ENCODE measurements around the gene FHIT.

FHIT gene

DNA sequence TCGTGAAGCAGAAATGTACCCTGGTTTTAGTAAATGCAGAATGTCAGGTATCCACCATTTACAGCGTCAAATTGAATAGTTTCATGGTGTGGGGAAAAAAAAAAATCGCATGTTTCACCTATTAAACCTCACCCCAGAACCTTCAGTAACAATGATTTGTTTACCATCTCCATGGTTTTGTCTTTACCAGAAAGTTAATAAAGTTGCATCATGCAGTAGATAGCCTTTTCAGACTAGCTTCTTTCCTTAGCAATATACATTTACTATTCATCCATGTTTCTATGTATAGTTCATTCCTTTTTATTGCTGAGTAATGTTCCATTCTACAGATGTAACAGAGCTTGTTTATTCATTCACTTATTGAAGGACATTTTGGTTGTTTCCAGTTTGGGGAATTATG lies 1066.1 kb downstream of the FHIT start:
- DNase-seq, result no peak

DNA sequence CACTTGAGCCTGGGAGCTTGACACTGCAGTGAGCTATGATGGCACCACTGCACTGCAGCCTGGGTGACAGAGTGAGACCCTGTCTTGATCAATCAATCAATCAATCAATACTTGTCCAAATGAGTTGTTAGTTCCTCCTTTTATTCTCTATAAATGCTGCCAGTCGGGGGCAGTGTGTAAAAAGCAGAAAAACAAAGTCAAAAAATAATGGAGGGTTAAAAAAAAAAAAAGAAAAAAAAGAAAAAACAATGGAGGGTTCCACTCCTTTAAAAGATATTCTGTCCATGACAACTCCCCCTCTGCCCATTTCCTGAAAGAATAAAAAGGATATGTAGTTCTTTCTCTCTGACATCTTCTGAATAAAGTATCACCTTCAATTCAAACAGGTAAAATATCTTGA lies 1068.6 kb downstream of the FHIT start:
- DNase-seq, result no peak

DNA sequence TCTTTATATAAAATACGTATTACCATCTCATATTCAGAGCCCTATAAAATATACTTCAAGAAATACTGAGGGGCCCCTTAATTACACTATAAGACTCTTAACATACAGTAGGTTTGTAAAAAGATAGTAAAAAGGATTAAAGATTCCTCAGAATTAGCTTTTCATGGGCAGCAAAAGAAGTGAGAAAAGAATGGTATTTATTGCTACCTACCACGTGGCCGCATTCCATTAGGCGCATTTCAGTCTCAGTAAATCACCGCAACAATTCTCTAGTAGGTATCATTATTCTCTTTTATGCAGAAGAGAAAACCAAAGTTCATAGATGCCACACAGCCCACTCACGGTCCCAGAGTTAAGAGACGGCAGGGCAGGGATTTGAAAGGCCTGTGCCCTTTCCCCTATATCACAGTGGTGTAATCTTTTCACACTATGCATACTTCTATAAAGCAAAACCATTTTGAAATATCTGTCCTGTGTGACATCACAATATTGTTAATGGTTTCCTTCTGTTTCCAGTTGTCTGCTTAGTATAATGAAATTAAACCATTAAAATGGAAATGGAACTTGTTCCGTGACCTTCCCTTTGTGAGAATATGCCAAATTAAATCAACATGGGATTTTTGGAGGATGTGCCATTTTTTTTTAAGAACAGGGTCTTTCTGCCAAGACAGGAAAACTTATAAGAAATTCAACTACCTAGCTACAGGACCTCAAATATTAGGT lies 1072.2 kb downstream of the FHIT start:
- DNase-seq, result no peak

DNA sequence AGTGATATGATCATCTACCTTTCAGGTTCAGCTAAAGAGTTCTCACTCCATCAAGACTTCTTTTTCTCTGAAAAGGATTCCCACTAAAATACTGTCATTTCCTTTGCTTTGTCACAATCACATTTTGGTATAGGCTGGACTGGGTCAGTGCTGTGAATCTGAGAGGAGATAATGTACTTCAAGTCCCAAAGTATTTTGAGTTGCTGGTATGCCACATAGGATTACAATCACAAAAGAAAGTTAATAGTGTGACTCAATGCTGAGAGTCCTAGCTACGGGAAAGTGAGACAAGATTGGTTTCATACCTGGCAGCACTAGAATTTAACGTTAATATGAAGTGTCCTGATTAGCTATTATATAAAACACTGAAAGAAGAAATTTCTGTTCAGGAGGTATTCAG lies 1073.5 kb downstream of the FHIT start:
- DNase-seq, result no peak

DNA sequence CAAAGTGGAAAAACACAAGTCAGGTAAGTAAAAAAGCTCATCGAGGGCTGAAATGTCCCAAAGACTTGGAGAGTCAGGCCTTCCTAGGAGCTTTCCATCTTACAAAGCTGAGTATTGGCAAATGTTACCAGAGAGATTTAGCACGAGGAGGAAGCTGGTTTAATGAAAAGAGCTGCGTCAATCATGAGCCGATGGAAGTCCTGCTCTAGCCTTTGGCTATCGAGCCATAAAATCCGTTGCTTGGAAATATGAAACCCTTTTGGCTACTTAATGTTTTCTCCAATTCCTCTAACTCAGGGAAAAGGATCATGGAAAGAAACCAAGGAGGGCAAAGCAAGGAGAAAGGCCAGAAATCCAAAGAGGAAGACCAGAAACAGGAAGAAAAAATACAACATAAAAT lies 1074.6 kb downstream of the FHIT start:
- DNase-seq, result no peak

DNA sequence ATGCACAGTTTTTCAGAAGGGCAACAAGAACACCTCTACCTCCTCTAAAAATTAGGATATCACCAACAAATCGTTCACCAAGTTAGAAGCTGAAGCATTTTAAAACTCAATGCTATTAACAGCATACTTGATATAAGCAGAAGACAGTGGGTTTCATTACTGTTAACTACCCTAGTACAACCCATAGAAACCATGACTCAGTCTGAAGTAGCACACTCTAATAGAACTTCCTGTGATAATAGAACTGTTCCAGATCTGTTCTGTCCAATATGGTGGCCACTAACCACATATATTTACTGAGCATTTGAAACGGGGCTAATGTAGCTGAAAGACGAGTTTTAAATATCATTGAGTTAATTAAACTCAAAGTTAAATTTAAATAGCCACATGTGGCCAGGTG lies 1075.6 kb downstream of the FHIT start:
- no peak for DNase-seq

DNA sequence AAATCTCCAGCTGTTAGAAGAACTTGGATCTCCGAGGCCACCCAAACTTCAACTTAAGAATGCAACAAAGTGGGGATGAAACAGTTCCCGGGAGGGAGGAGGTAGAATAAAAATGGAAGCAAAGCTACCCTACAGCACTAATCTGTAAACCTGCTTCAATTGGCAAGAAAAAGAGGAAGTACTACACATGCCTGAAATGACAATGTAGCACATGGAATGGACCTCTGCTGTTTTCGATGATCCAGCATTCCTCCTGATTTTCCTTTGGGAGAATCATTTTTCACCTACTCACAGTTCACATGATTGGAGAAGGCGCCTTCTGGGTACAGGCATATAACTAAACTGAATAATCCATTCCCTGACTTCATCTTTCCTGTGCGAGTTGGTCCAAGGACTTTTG lies 1081.5 kb downstream of the FHIT start:
- no peak for DNase-seq

DNA sequence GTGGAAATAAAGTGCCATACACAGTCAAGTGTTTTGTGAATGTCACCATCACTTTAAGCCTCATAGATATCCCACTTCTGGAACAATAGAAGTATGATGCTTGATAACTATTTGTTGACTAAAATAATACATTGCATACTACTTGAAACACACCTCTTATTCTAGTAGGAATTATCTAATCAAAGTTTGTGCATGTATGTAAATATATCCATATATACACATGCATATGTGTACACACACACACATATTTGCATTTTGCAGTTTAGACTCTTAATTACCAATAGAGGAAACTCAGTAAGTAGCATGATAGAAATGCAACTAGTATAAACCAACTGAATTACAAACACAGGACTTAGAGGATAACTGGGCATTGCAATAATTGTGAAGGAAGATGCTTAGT lies 1084.1 kb downstream of the FHIT start:
- DNase-seq, result no peak

DNA sequence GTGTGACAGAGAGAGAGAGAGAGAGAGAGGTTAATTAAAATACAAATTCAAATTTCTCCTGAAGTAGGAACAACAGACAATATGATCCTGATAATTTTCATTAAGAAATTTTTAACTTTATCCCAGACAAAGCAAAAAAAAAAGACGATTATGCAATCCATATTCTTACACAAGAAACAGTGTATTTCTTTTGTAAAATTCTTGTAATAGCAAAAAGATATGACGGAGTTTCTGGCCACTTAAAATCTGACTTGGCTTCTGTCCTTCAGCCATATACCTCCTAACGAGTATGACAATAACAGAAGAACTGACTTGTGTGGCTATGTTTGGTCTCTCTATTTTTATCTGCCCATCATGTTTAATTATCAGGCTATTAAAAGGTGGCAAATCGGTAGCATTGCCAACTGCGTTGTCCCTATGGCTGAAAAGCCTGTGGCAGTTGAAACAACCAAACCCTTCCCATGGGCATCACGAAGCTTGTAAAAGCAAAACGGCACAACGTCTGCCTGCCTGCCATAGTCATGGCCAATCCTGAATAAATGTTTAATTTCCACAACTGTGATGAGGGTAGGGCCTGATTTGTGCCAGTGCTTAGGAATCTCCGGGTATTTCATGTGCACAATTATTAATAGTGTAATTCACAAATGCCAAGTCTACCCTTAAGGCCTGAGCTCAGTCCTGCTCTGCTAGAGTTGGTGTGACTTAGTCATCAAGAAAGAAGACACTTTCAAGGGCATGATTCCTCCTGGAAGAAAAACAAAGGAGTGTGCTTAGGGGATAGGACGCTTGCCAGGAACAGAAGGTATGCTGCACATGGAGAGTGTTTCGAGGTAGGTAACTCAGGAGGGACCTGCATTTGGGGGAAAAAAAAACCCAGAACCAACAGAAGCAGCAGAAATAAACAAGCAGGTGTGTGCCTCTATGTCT lies 1090.2 kb downstream of the FHIT start:
- no peak for DNase-seq

DNA sequence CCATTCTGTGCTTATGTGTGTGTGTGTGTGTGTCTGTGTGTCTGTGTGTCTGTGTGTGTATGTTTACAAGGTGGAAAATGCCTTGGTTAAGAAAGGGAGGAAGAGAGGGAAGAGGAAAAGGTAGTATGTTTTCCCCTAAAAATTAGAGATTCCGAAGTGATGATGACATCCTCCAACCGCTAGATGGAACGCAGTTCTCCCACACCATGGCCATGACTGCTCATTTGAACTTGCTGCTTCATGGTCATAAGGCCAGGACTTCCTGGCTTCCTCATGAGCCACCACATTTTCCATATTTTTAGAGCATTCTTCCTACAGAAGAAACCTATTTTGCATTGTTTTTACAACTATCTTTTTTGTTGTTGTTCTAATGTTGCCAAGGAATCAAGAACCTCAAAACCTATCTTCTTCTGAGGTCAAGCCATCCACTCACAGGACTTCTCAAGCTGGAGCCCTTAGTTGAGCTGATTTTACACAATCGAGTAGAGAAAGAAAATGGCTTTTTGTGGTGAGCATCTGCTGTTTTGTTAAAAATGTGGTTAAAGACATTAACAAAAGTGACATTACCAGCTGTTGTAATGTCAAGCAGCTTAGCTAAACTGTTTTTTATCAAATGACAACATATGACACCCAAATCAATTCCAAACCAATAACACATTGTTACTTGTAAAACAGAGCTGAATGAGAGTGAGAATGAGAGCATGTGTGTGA lies 1091.0 kb downstream of the FHIT start:
- DNase-seq, result no peak

DNA sequence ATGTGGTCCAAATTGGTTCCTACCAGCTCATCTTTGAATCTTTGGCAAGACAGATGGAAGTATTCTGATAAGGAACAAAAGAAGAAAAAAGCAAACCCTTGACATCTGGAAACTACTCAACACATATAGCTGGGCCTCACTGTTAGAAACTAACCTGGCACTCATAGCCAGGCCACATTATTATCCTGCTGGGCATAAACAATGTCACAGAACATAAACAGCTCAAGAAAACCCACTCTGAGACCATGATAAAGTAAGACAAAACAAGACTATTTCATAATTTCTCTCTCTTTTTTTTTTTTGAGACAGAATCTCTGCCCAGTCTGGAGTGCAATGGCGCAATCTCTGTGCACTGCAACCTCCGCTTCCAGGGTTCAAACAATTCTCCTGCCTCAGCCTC lies 1093.2 kb downstream of the FHIT start:
- no peak for DNase-seq

DNA sequence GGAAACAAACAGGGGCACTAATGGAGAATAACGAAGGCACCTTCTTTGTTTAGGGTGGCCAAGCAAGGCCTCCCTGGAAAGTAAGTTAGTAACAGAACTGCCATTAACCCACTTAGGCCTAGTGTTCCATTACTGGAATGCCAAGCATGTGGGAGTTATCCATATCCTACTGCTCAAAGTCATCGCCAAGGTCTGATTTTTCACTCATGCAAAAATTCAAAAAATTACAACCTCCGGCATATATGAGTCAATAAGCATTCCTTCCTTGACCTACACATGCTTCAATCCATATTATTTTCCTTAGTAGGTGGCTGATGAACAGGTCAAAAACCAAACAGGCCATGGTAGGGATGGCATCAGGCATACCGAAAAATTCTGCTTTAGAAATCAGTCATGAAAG lies 1097.2 kb downstream of the FHIT start:
- no peak for DNase-seq

DNA sequence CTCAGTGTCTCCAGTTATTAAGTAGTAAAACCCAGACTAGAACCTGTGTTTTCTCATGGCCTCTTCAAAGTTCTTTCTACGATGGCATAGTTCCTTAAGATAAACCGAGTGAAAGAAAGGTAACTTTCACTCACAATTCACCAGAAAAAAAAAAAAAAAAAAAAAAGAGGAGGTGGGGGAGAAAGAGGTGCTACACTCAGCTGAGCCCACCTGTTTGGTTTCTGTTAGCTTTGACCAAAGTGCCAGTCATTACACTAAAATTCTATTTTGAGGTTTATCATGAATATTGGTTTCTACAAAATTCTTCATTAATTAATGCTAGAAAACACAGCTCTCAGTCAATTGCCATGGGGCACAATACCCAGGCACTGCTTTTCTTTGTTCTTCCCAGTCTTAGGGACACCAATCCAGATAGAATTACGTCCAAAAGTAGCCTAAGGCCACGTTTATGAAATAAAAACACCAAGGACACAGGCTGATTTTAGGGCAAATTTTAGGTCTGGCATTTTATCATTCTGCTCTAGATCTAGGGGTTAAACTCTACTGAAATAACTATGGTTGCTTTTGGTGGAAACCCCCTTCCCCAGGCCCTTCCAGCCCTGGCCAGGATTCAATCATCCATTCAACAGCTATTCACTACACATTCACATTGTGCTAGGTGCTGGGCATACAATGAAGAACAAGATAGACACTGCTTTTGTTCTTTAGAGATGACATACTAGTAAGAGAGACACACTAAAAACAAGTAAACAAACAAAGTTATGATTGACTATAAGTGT lies 1097.8 kb downstream of the FHIT start:
- no peak for DNase-seq

DNA sequence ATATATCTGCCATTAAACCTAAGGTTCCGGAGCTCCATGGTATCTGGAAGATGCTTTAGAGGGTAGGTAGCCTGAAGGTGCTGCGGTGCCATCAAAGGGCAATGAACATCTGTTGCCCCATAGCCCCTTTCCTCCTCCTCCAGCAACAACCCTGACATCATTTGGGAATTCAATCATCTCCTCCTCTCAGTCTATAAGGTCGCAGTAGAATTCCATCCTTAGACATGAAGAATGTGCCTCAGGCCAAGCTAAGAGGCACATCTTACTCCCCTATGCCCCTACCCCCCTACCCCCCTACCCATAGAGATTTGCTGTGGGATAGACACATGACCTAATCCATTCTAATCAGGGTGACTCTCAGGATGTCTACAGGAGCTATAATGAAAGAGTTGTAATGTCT lies 1101.8 kb downstream of the FHIT start:
- DNase-seq, result no peak

DNA sequence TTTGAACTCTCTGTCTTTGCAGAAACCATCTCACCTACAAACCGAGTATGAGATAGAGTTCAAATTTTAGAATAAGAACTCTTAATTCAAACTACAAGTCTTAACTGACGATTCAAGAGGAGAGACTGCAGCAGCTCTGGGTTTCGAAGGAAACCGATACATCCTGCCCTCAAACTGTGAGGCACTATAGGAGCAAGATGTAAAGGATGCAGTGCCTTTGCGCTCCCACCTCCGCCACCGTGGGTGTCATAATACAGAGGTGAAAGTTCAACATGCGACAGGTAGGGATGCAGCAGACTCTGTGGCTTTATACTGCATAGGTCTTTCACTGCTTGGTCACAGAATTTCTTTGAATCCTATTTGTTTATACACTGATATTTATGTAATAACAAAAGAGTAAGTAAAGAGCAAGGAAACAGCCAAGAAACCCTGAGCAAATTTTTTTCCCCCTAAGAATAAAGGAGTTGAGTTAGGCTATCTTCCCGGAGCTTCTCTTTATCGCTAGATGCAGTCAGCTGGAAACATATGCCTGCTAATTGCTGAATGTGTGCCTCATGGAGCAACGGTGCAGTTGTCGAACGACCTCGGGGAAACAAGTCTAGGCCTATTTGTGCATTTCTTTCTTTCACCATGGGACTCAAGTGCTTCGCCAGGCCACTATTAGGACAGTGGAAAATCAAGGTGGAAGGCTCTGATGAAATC lies 1103.9 kb downstream of the FHIT start:
- no peak for DNase-seq

DNA sequence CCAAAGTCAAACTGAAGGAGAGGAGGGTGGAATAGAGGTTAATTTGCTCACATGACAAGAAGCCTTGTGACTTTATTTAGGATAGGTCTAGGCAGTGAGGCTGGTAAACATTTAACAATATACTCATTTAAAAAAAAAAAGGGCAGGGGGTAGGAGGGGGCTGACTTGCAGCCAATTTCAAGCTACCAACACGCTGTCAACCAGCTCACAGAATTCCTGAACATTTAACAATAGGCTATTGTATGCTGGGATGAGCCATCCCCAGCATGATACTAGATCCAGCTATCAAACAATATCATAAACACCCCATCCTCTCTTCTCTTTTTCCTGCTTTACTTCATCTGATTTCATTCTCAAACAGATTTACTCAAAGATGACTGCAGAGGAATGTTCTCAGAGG lies 1105.1 kb downstream of the FHIT start:
- DNase-seq, result no peak

DNA sequence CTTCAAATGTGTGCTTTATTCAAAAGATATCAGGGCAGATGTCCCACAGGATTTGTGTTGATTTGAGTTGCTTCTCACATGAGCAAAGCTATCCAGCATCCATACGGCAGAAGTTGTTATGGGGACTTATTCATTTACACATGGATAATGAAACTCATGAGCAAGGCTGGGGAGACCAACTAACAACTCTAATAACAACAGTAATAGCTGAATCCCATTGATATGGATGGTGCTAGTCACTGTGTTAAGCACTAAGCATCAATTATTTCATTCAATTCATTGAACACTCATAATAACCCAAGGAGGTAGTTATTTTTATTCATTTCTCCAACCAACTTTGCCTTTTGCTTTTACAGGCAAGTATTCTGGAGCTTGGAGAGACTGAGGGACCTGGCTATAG lies 1107.2 kb downstream of the FHIT start:
- no peak for DNase-seq

DNA sequence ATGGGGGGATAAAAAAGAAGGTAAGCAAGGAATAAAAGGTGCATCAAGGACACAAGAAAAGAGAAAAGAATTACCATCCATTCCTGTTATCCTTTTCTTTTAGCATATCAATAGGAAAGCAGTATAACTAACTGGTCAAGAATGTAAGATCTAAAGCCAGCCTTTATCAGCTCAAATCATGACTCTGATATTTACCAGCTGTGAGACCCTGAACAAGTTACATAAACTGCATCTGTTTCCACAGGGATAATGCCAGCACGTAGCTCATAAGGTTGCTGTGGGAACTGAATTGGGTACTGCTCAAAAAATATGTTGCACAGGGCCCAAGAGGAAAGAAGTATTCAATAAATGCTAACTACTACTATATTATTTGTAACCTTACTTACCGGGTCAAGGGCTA lies 1109.2 kb downstream of the FHIT start:
- DNase-seq, result no peak

DNA sequence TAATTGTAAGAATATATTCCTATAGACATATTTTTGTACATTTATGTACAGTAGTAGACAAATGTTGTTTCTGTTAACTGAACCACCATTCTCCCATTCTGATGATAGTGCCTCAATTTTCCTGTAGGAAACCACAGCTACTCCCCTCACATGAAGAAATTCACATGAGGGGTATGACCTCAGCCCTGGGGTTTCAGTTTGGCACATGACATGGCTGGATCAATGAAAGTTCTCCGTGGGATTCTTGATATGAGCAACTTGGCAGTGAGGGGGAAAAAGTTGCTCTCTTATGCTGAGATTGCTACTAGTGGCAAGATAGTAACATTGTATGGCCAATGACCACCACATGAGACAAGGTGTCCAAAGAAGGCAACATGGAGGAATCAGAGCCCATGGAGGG lies 1111.1 kb downstream of the FHIT start:
- no peak for DNase-seq

DNA sequence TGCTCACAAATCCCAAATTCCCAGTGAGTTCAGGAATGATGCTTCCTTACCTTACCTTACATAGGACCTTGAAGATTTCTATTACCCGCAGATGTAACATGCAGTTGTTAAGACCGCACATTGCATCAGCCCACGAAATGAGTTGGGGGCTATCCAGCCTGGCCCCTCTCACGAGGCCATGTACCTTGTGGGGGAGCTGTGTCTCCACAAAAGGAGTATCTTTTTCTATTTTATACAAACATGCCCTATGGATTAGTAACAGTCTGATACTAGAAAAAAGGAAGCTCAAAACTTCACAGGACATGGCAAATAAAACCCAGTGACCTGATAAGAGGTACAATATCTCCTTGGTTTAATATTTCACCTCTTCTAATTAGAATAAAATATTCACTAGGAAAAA lies 1114.7 kb downstream of the FHIT start:
- no peak for DNase-seq

DNA sequence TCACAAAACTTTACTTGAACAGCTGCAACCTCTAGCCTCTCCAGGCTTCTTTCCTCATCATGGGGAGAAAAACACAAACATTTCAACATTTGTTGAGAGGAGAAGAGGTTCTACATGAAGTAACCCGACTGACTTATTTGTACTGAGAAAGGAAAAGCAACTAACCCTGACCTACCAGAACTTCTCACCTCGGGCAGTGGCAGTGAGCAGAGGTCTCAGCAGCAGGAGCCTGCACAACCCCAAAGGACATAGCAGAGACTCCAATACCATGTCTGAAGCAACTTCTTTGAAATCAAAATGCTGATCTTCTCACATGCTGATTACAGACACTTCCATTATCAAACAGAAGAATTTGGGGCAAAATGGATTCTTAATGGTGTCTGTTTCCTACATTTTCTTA lies 1115.8 kb downstream of the FHIT start:
- no peak for DNase-seq
